Trophoblast cell (in vitro differentiated cells and primary cell): Measurements from ENCODE around the gene IARS2.
"Not testable (repeated sequence)": the region's sequence is repeated elsewhere in the genome, so short reads cannot be mapped to it uniquely, and the experiment has no call there.

Source experiments
- DNase-seq, 2 donors: peaks; one replicate each; pipeline ENCODE4 v3.0.0-alpha.2; 2016
- H2AFZ ChIP-seq: 2 replicates; pipeline ENCODE4 v1.6.1; 2013; ENCODE audit warnings: low read length, moderate library complexity, mild to moderate bottlenecking; ENCODE audit not compliant: insufficient read depth, poor library complexity
- H2AK5ac ChIP-seq: 2 replicates; pipeline ENCODE4 v1.6.1; 2013; ENCODE audit warnings: mild to moderate bottlenecking, low read length
- H2BK120ac ChIP-seq: 2 replicates; pipeline ENCODE4 v1.6.1; 2013; ENCODE audit warnings: low read length, mild to moderate bottlenecking, moderate library complexity; ENCODE audit not compliant: insufficient read depth, poor library complexity
- H2BK12ac ChIP-seq: 2 replicates; pipeline ENCODE4 v1.6.1; 2013; ENCODE audit warnings: mild to moderate bottlenecking, low read length, moderate library complexity
- H2BK5ac ChIP-seq: 2 replicates; pipeline ENCODE4 v1.6.1; 2013; ENCODE audit warnings: low read length, low read depth, moderate library complexity, mild to moderate bottlenecking; ENCODE audit not compliant: poor library complexity
- H3K14ac ChIP-seq: 2 replicates; pipeline ENCODE4 v1.6.1; 2013; ENCODE audit warnings: mild to moderate bottlenecking, low read length
- H3K18ac ChIP-seq: 2 replicates; pipeline ENCODE4 v1.6.1; 2013; ENCODE audit warnings: mild to moderate bottlenecking, low read length
- H3K23ac ChIP-seq: 2 replicates; pipeline ENCODE4 v1.6.1; 2013; ENCODE audit warnings: low read length
- H3K27ac ChIP-seq: 2 replicates; pipeline ENCODE4 v1.5.1; 2013; ENCODE audit warnings: low read depth, mild to moderate bottlenecking, inconsistent platforms, low read length, moderate library complexity
- H3K27me3 ChIP-seq: 2 replicates; pipeline ENCODE4 v1.6.1; 2013; ENCODE audit warnings: inconsistent platforms, mild to moderate bottlenecking, low read length, moderate library complexity; ENCODE audit not compliant: insufficient read depth
- H3K36me3 ChIP-seq, 2 experiments: 1 replicate in 1 of 2; 2 replicates in 1 of 2; pipeline ENCODE4 v1.6.1; 2013; ENCODE audit warnings: low read length in 2 of 2, mild to moderate bottlenecking in 2 of 2, moderate library complexity in 1 of 2; ENCODE audit not compliant: insufficient read depth in 2 of 2, control insufficient read depth in 1 of 2
- H3K4ac ChIP-seq: 2 replicates; pipeline ENCODE4 v1.6.1; 2013; ENCODE audit warnings: low read depth, mild to moderate bottlenecking, low read length, moderate library complexity
- H3K4me1 ChIP-seq, 2 experiments: 1 replicate in 1 of 2; 2 replicates in 1 of 2; pipeline ENCODE4 v1.6.1; 2013; ENCODE audit warnings: low read length in 2 of 2, mild to moderate bottlenecking in 2 of 2, moderate library complexity in 1 of 2; ENCODE audit not compliant: insufficient read depth in 2 of 2, control insufficient read depth in 1 of 2
- H3K4me2 ChIP-seq: 2 replicates; pipeline ENCODE4 v1.6.1; 2013; ENCODE audit warnings: inconsistent platforms, mild to moderate bottlenecking, low read length, moderate library complexity
- H3K4me3 ChIP-seq: 2 replicates; pipeline ENCODE4 v1.5.1; 2013; ENCODE audit warnings: mild to moderate bottlenecking, low read depth, low read length, inconsistent platforms
- H3K79me1 ChIP-seq: one replicate; pipeline ENCODE4 v1.6.1; 2013; ENCODE audit warnings: low read length
- H3K79me2 ChIP-seq: 2 replicates; pipeline ENCODE4 v1.6.1; 2013; ENCODE audit warnings: low read length, mild to moderate bottlenecking; ENCODE audit not compliant: control insufficient read depth, insufficient read depth, poor library complexity
- H3K9ac ChIP-seq: 2 replicates; pipeline ENCODE4 v1.6.1; 2013; ENCODE audit warnings: mild to moderate bottlenecking, low read length
- H3K9me3 ChIP-seq: 2 replicates; pipeline ENCODE4 v1.6.1; 2013; ENCODE audit warnings: low read depth, mild to moderate bottlenecking, control low read depth, inconsistent platforms, low read length; ENCODE audit not compliant: insufficient read depth
- H4K12ac ChIP-seq: 2 replicates; pipeline ENCODE4 v1.6.1; 2013; ENCODE audit warnings: low read depth, mild to moderate bottlenecking, low read length, moderate library complexity
- H4K8ac ChIP-seq: 2 replicates; pipeline ENCODE4 v1.6.1; 2013; ENCODE audit warnings: low read depth, mild to moderate bottlenecking, low read length, moderate library complexity
- H4K91ac ChIP-seq: one replicate; pipeline ENCODE4 v1.6.1; 2013; ENCODE audit warnings: low read depth, mild to moderate bottlenecking, low read length, moderate library complexity
- WGBS: extraction: QIAGEN DNeasy Blood & Tissue Kit; methylation state at CpG from one replicate; pipeline ENCODE4 v1.1.7; 2013; ENCODE audit warnings: missing lambda C conversion rate; ENCODE audit not compliant: insufficient read length, insufficient coverage; ENCODE audit errors: extremely low coverage; 5-methylcytosine and 5-hydroxymethylcytosine counted together

IARS2 gene

DNA sequence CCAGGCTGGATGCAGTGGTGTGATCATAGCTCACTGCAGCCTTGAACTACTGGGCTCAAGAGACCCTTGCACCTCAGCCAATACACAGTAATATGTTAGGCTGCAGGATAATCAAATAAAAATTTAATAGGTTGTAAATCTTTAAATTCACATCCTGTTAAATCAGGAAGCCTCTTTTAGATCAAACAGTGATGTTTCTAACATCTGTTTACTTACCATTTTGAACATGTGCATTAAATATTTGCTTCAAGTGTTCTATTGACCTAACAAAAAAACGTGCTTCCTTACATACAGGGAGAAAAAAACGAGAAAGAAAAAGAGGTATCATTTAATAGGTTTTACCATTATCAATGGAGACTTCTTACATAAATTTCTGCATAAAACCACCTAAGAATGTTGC lies 70.6 kb downstream of the IARS2 start:
- Histone ChIP-seq H2BK120ac (no peak overlapping the region), H3K9me3 (no peaks in the 10 kb centered on the region), H3K4me1 (no peaks in the 10 kb centered on the region), H3K36me3 (peaks cover 6 to 9% of the 10 kb centered on the region in 2 experiments), H2AFZ (no peak overlapping the region), H3K14ac (no peak overlapping the region), H3K4me2 (no peak overlapping the region), H2BK12ac (no peak overlapping the region), H4K8ac (no peak overlapping the region), H3K27ac (no peak overlapping the region), H3K27me3 (no peaks in the 10 kb centered on the region), H3K79me2 (no peaks in the 10 kb centered on the region), H2BK5ac (no peak overlapping the region), H2AK5ac (no peak overlapping the region), H3K4ac (no peak overlapping the region), H3K9ac (no peak overlapping the region), H3K23ac (no peak overlapping the region), H3K4me3 (no peak overlapping the region), H4K91ac (no peak overlapping the region), H4K12ac (no peak overlapping the region), H3K79me1 (no peaks in the 10 kb centered on the region), H3K18ac (no peak overlapping the region)
- WGBS, result no CpG with 5 or more reads among the region's 2 CpGs
- DNase-seq, result no peak

DNA sequence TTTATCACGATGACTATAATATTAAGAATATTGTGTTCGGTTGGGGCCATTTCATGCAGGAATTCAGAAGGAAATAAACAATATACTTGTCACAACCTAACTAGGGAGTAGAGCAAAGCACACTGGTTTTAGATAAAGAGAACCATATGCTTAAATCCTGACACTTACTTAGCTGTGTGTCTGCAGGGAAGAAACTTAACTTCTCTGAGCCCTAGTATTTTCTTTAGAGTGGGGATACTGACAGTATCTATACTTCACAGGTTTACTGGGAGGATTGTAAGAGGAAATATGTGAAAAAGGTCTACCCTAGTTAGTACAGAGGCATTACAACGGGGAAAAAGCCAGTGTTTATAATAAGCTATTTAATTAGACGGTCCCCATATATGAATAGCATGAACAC lies 72.9 kb downstream of the IARS2 start:
- no peak overlapping the region for H3K4me2 ChIP-seq
- no peaks in the 10 kb centered on the region for H3K4me1 ChIP-seq
- H3K4ac ChIP-seq, result no peak overlapping the region
- no peak overlapping the region for H4K12ac ChIP-seq
- DNase-seq, result no peak
- no peak overlapping the region for H3K18ac ChIP-seq
- no peak overlapping the region for H3K23ac ChIP-seq
- H2AK5ac ChIP-seq, result no peak overlapping the region
- no peak overlapping the region for H3K27ac ChIP-seq
- no peak overlapping the region for H2BK5ac ChIP-seq
- no peaks in the 10 kb centered on the region for H3K79me1 ChIP-seq
- no peak overlapping the region for H2BK12ac ChIP-seq
- no peak overlapping the region for H3K4me3 ChIP-seq
- no peaks in the 10 kb centered on the region for H3K27me3 ChIP-seq
- no peak overlapping the region for H3K9ac ChIP-seq
- no peak overlapping the region for H2BK120ac ChIP-seq
- H3K79me2 ChIP-seq, result no peaks in the 10 kb centered on the region
- H4K91ac ChIP-seq, result no peak overlapping the region
- H2AFZ ChIP-seq, result no peak overlapping the region
- H3K36me3 ChIP-seq, result peaks cover 9 to 13% of the 10 kb centered on the region in 2 experiments
- no peak overlapping the region for H3K14ac ChIP-seq
- no peak overlapping the region for H4K8ac ChIP-seq
- WGBS, result no CpG with 5 or more reads among the region's 4 CpGs
- no peaks in the 10 kb centered on the region for H3K9me3 ChIP-seq

DNA sequence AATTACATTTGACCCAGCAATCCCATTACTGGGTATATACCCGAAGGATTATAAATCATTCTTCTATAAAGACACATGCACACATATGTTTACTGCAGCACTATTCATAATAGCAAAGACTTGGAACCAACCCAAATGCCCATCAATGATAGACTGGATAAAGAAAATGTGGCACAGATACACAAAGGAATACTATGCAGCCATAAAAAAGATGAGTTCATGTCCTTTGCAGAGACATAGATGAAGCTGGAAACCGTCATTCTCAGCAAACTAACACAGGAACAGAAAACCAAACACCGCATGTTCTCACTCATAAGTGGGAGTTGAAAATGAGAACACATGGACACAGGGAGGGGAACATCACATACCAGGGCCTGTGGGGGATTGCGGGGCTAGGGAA lies 76.0 kb downstream of the IARS2 start:
- peaks cover 8 to 15% of the 10 kb centered on the region in 2 experiments for H3K36me3 ChIP-seq
- H3K9me3 ChIP-seq, H3K4ac ChIP-seq, H3K4me3 ChIP-seq, H4K8ac ChIP-seq, H3K4me2 ChIP-seq, H3K23ac ChIP-seq, H3K18ac ChIP-seq, H2AK5ac ChIP-seq, H3K27me3 ChIP-seq, H3K27ac ChIP-seq, H2BK12ac ChIP-seq, H3K14ac ChIP-seq, H2BK120ac ChIP-seq, H3K79me2 ChIP-seq, H3K4me1 ChIP-seq, H3K79me1 ChIP-seq, H4K12ac ChIP-seq, H3K9ac ChIP-seq, H2AFZ ChIP-seq, DNase-seq, H4K91ac ChIP-seq, H2BK5ac ChIP-seq: not testable (repeated sequence)
- WGBS, result no CpG with 5 or more reads among the region's 4 CpGs

DNA sequence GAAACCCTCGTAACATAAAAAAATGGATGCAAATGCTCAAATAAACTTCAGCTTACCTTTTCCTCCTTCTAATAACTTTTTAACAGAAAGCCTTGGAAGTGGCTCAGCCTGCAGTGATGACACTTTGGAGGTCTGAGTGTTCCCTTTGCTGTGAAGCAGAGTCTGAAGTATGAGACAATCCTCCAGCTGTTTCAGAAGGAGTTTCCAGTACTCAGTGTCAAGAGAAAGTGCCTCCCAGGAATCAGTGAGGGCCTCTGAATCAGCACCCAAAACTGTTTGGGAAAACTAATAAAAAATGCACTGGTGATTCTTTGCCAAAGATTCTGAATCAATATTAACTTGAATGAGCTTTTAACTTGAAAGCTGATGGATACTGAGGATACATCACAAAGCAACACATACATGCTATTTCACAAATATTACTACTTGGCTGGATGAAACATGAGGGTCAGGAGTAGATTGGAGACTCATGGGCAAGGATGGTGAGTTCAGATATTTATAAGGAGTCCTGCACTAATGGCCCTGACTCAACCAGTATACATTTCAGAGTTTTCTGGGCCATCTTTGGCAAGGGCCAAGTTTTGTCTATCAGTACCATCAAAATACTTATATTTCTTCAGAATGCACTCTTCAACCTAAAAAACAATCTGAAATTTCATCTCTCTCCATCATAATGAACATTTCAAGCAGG lies 77.0 kb downstream of the IARS2 start:
- no peak overlapping the region for H4K91ac ChIP-seq
- no peak overlapping the region for H3K27ac ChIP-seq
- H3K4me2 ChIP-seq, result no peak overlapping the region
- no peak overlapping the region for H3K23ac ChIP-seq
- no peaks in the 10 kb centered on the region for H3K27me3 ChIP-seq
- H2BK120ac ChIP-seq, result no peak overlapping the region
- 100% methylated on average over 1 of the region's 1 CpG for WGBS
- H2BK5ac ChIP-seq, result no peak overlapping the region
- H3K36me3 ChIP-seq, result peaks cover 8 to 15% of the 10 kb centered on the region in 2 experiments
- H3K4ac ChIP-seq, result no peak overlapping the region
- no peaks in the 10 kb centered on the region for H3K4me1 ChIP-seq
- H2BK12ac ChIP-seq, result no peak overlapping the region
- no peak overlapping the region for H2AK5ac ChIP-seq
- H4K8ac ChIP-seq, result no peak overlapping the region
- no peaks in the 10 kb centered on the region for H3K79me1 ChIP-seq
- no peak for DNase-seq
- no peak overlapping the region for H3K18ac ChIP-seq
- H3K9ac ChIP-seq, result no peak overlapping the region
- no peak overlapping the region for H4K12ac ChIP-seq
- H2AFZ ChIP-seq, result no peak overlapping the region
- no peak overlapping the region for H3K4me3 ChIP-seq
- H3K14ac ChIP-seq, result no peak overlapping the region
- H3K9me3 ChIP-seq, result no peaks in the 10 kb centered on the region
- no peaks in the 10 kb centered on the region for H3K79me2 ChIP-seq
